Measurements from ENCODE around the gene APBB2.

- TF ChIP-seq CTCF (IDR thresholded peaks at IDR 0.05) (no peak), POLR2A (IDR thresholded peaks at IDR 0.05) (no peak), POLR2AphosphoS5 (IDR thresholded peaks at IDR 0.05) (no peak), EP300 (IDR thresholded peaks at IDR 0.05) (no peak)
These were observed 70.3 kb downstream of the APBB2 start for GRCh38 chr4:41144040-41144379.

Data from gastroesophageal sphincter (tissue), 3 donors.